Lung (tissue), 12 donors: ENCODE results near the gene CLIP2. TPM values are rescaled to one million over a fixed set of nuclear protein-coding genes. Genes with fewer than 3 reads are reported as not detected.
"Not testable (repeated sequence)": the region's sequence is repeated elsewhere in the genome, so short reads cannot be mapped to it uniquely, and the experiment has no call there.

ENCODE experiments used
- ATAC-seq: fragments of 200-7000 bp; cut with Tn5 transposase; one replicate; pipeline ENCODE4 v1.9.1; 2020; ENCODE audit warnings: moderate number of reproducible peaks; ENCODE audit not compliant: insufficient read depth, low FRiP score
- DNase-seq, 3 donors: peaks; one replicate each; pipeline ENCODE4 v3.0.0-alpha.2; 2013 to 2017
- H3K27ac ChIP-seq, 2 donors: one replicate each; pipeline ENCODE4 v1.5.1; 2013; ENCODE audit warnings: mild to moderate bottlenecking in 2 of 2, moderate library complexity in 2 of 2, control low read depth in 1 of 2, inconsistent platforms in 1 of 2, low read depth in 1 of 2, low read length in 1 of 2
- H3K27me3 ChIP-seq, 3 donors: one replicate each; pipeline ENCODE4 v1.5.1; 2013; ENCODE audit warnings: low read length in 2 of 3; ENCODE audit not compliant: control insufficient read depth in 3 of 3, insufficient read depth in 3 of 3
- H3K36me3 ChIP-seq, 4 donors: one replicate each; pipeline ENCODE4 v1.5.1; 2013; ENCODE audit warnings: low read length in 4 of 4, mild to moderate bottlenecking in 1 of 4, moderate library complexity in 1 of 4; ENCODE audit not compliant: control insufficient read depth in 4 of 4, insufficient read depth in 4 of 4
- H3K4me1 ChIP-seq, 5 donors: one replicate each; pipeline ENCODE4 v1.5.1; 2013; ENCODE audit warnings: low read length in 5 of 5, mild to moderate bottlenecking in 2 of 5, moderate library complexity in 1 of 5; ENCODE audit not compliant: control insufficient read depth in 5 of 5, insufficient read depth in 5 of 5
- H3K4me3 ChIP-seq: one replicate; pipeline ENCODE4 v1.5.1; 2013; ENCODE audit warnings: mild to moderate bottlenecking, control low read depth, moderate library complexity
- H3K9ac ChIP-seq, 2 donors: one replicate each; pipeline ENCODE4 v1.5.1; 2013; ENCODE audit warnings: low read length in 2 of 2, control low read depth in 1 of 2; ENCODE audit not compliant: insufficient read depth in 1 of 2
- H3K9me3 ChIP-seq, 4 donors: one replicate each; pipeline ENCODE4 v1.5.1; 2013; ENCODE audit warnings: low read length in 3 of 4, mild to moderate bottlenecking in 1 of 4, moderate library complexity in 1 of 4; ENCODE audit not compliant: control insufficient read depth in 4 of 4, insufficient read depth in 3 of 4
- WGBS, 2 donors: extraction: QIAGEN DNeasy Blood & Tissue Kit; methylation state at CpG; one replicate each; pipeline ENCODE4 v1.1.7; 2013; 5-methylcytosine and 5-hydroxymethylcytosine counted together
- polyA plus RNA-seq, 2 donors: library from polyadenylated mRNA; stranded (reverse); fragments of 200-250 nt; gene quantifications; one replicate each; pipeline ENCODE4 v1.2.1, GENCODE V29; 2013
- total RNA-seq, 2 donors: library from RNA; depleted of rRNA in 1 of 2; stranded (reverse); fragments of >200 nt in 1 of 2; gene quantifications; one replicate each; pipeline ENCODE4 v1.2.1, GENCODE V29; 2014 to 2021
- TF ChIP-seq, protein P1 (sequence below): IDR thresholded peaks from 2 replicates; pipeline ENCODE4 v1.5.1; 2012; ENCODE audit warnings: mild to moderate bottlenecking; ENCODE audit errors: control extremely low read depth, extremely low read depth
- donor health status: control.
- donor health status: control.
- donor health status: Bipolar disorder and iron deficiency.
- donor health status: healthy.
- donor health status: DM: yes; HTN: yes; CAD: no.

CLIP2 gene
- total and polyA plus RNA-seq, 4 donors, result 7.9 to 27.0 (median 14.9) TPM

DNA sequence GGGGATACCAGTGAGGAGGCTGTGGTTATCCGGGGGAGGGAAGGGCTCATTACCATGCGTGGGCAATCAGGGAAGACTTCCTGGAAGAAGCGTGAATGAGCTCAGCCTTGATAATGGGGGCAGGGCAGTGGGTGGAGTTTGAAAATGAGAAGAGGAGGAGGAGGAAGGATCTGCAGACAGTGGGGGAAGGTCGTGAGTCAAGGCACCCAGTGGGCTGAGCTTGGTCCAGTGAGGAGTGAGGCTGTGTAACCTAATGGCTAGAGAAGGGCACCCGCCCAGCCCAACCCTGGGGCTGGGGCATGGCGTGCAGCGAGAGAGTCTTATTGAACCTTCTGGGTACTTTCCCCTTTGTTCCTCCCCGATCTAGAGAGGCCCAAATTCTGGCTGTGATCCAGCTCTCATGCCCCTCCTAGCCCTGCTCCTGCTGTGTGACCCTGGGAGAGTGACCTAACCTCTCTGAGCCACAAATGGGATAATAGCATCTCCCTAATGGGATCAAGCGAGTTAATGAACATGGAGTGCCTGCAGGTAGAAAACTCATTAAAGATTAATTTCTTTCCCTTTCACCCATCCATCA lies 31.5 kb downstream of the CLIP2 start:
- Histone ChIP-seq H3K4me3 (no peak overlapping the region), H3K4me1 (no peaks in the 10 kb centered on the region), H3K9ac (no peak overlapping the region), H3K27ac (no peak overlapping the region), H3K9me3 (no peaks in the 10 kb centered on the region), H3K27me3 (no peaks in the 10 kb centered on the region), H3K36me3 (peaks cover 0 to 15% (median 6%) of the 10 kb centered on the region in 4 donors)
- TF ChIP-seq, protein P1, sequence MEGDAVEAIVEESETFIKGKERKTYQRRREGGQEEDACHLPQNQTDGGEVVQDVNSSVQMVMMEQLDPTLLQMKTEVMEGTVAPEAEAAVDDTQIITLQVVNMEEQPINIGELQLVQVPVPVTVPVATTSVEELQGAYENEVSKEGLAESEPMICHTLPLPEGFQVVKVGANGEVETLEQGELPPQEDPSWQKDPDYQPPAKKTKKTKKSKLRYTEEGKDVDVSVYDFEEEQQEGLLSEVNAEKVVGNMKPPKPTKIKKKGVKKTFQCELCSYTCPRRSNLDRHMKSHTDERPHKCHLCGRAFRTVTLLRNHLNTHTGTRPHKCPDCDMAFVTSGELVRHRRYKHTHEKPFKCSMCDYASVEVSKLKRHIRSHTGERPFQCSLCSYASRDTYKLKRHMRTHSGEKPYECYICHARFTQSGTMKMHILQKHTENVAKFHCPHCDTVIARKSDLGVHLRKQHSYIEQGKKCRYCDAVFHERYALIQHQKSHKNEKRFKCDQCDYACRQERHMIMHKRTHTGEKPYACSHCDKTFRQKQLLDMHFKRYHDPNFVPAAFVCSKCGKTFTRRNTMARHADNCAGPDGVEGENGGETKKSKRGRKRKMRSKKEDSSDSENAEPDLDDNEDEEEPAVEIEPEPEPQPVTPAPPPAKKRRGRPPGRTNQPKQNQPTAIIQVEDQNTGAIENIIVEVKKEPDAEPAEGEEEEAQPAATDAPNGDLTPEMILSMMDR, result no peak
- ATAC-seq, result no peak
- no peak for DNase-seq
- 63 to 68% methylated on average over 9 of the region's 9 CpGs for WGBS, 2 donors

DNA sequence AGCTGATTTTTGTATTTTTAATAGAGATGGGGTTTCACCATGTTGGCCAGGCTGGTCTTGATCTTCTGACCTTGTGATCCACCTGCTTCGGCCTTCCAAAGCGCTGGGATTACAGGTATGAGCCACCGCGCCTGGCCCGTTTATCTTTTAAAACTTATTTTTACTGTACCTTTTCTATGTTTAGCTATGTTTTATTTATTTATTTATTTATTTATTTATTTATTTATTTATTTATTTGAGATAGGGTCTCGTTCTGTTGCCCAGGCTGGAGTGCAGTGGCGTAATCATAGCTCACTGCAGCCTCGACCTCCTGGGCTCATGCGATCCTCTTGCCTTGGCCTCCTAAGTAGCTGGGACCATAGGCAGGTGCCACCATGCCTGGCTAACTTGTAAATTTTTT lies 33.7 kb downstream of the CLIP2 start:
- H3K36me3 ChIP-seq, result peaks cover 0 to 13% (median 6%) of the 10 kb centered on the region in 4 donors
- not testable (repeated sequence) for H3K4me3 ChIP-seq
- WGBS, 2 donors, result 97 to 98% methylated on average over 9 of the region's 9 CpGs

DNA sequence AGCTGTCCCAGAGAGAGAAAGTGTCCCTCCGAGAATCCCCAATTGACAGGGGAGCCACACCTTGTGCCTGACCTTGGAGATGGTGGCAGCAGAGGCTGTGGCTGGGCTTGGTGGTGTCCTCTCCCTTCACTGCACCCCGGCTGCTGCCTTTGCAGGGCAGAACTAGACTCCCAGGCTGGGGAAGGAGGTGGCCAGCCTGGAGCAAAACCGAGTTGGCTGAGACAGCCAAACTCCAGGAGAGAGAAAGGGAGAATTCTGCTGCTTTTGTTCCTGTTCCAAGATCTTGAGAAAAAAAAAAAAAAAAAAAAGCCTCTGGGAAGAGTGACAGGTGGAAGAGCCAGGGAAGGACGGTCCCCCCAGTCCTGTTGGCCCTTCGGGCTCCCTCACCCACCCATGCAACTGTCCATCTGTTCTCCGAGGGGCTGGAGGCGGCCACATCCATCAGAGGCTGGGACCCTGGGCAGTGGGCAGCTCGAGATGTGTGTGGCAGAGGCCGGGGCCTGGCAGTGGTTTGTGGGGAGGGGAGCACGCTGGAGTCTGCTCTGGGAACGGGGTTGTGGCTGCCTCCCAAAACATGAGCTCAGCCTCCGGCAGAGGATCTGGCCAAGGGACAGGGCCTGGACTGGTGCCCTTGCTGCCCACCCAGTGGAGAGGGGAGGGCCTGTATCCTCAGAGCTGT lies 35.5 kb downstream of the CLIP2 start:
- H3K9ac ChIP-seq, result no peak overlapping the region
- 81 to 86% methylated on average over 12 of the region's 12 CpGs for WGBS, 2 donors
- TF ChIP-seq, protein P1, result no peak
- DNase-seq, result peak in 1 of 3 donors; percentile 23
- H3K36me3 ChIP-seq, result peaks cover 0 to 13% (median 6%) of the 10 kb centered on the region in 4 donors
- no peaks in the 10 kb centered on the region for H3K4me1 ChIP-seq
- H3K4me3 ChIP-seq, result no peak overlapping the region
- no peaks in the 10 kb centered on the region for H3K9me3 ChIP-seq
- H3K27me3 ChIP-seq, result no peaks in the 10 kb centered on the region
- no peak for ATAC-seq
- H3K27ac ChIP-seq, result no peak overlapping the region

More for the DNA sequence above, 33.7 kb downstream of the CLIP2 start:
- H3K9me3 ChIP-seq, ATAC-seq, H3K4me1 ChIP-seq, H3K27me3 ChIP-seq, DNase-seq, H3K9ac ChIP-seq, H3K27ac ChIP-seq: not testable (repeated sequence)

DNA sequence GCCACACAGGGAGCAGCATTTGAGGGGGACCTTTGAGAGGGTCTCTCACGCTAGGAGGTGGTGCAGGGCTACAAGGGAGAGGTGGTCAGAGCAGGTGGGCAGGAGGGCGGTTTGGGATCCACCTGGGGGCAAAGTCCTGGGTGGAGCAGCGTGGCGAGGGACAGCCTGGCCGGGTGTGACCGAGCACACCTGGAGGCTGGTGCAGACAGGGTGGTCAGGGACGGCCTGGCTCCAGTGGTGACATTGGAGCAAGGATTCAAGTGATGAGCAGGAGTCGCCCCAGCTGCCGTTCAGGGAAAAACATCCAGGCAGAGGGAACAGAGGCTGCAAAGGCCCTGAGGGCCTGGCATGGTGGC lies 36.0 kb downstream of the CLIP2 start:
- no peak overlapping the region for H3K27ac ChIP-seq
- 94 to 95% methylated on average over 9 of the region's 9 CpGs for WGBS, 2 donors
- TF ChIP-seq, protein P1, result no peak
- no peaks in the 10 kb centered on the region for H3K27me3 ChIP-seq
- H3K4me3 ChIP-seq, result no peak overlapping the region
- no peaks in the 10 kb centered on the region for H3K9me3 ChIP-seq
- H3K4me1 ChIP-seq, result no peaks in the 10 kb centered on the region
- no peak for DNase-seq
- H3K9ac ChIP-seq, result no peak overlapping the region
- ATAC-seq, result no peak
- peaks cover 0 to 13% (median 6%) of the 10 kb centered on the region in 4 donors for H3K36me3 ChIP-seq
